ENCODE data around the gene LGALSL.

The LGALSL gene

DNA sequence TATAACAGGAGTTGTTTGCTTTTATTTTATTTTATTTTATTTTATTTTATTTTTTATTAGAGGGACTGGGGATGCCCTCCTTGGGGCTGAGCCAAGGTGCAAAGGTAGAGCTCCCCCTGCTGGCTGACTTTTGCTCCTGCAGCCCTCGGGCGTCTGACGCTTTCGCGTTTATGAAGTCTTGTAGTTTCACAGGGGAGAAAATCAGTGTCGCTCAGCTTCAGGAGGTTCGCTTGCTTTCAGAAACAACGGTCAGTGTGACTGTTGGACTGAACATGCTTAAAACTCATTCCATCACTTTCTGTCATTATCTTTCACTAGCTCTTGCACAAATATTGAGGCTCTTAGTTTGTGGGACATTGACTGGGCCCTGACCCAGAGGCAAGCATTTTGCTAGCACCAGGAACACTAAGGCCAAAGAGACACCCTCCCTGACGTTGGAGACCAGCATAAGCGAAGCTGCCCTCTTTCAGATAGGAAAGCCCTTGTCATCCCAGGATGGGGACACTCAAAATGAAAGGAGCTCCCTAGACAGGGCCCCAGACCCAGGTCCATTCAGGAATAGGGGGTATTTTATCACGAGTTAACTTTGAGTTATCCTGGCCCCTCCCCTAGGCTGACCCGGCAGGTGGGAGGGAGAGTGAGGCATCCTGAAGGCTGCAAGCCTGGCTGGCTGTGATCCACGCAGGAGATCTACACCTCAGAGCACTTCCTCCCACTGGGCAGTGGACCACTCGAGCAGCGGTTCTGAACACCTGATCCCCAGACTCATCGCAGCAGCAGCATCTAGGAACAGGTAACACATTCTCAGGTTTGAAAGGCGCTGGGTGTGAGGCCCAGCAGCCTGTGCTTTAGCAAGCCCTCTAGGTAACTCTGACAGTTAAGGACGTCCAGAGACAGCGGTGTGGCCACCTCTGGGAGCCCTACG is 34.4 kb downstream of the LGALSL start:
- TF ChIP-seq, protein P1, sequence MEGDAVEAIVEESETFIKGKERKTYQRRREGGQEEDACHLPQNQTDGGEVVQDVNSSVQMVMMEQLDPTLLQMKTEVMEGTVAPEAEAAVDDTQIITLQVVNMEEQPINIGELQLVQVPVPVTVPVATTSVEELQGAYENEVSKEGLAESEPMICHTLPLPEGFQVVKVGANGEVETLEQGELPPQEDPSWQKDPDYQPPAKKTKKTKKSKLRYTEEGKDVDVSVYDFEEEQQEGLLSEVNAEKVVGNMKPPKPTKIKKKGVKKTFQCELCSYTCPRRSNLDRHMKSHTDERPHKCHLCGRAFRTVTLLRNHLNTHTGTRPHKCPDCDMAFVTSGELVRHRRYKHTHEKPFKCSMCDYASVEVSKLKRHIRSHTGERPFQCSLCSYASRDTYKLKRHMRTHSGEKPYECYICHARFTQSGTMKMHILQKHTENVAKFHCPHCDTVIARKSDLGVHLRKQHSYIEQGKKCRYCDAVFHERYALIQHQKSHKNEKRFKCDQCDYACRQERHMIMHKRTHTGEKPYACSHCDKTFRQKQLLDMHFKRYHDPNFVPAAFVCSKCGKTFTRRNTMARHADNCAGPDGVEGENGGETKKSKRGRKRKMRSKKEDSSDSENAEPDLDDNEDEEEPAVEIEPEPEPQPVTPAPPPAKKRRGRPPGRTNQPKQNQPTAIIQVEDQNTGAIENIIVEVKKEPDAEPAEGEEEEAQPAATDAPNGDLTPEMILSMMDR (IDR thresholded peaks at IDR 0.05; ENCODE audit: low read depth, low read length): peak; percentile 93
- in situ Hi-C loops (cut with HindIII; ENCODE audit: low sequenced_read_pairs): no loop called here
- no peak overlapping the region for H3K4me3 ChIP-seq (ENCODE audit: low read depth, low read length)
- peak; percentile 45 for DNase-seq (ENCODE audit: low read depth, low spot score)

- in situ Hi-C loops (cut with HindIII; ENCODE audit: low sequenced_read_pairs): no loop called here
- DNase-seq (ENCODE audit: low read depth, low spot score): no peak
- no peak overlapping the region for H3K4me3 ChIP-seq (ENCODE audit: low read depth, low read length)
- TF ChIP-seq, protein P1 (IDR thresholded peaks at IDR 0.05; ENCODE audit: low read depth, low read length): no peak
Observed at GRCh38 chr2:64489081-64489751, 35.3 kb downstream of the LGALSL start.

DNA sequence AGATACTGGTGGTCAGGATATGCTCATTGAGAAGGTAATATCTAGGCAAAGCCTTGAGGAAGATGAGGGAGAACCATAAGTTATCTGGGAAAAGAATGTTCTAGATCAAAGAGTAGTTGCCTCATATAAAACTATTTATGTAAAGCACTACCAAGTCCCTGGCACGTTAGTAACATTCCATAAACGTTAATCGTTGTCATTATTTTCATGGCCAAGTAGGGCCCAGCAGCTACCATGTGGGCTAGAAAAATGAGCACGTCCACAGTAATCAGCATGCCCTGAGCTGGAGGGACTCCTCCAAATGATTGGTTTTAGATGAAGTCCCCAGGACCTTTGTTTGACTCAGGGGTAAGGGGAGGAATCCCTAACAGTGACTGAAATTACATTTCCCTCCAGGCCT is 37.5 kb downstream of the LGALSL start:
- TF ChIP-seq, protein P1 (IDR thresholded peaks at IDR 0.05; ENCODE audit: low read depth, low read length): no peak
- in situ Hi-C loops (cut with HindIII; ENCODE audit: low sequenced_read_pairs): no loop called here
- no peak overlapping the region for H3K4me3 ChIP-seq (ENCODE audit: low read depth, low read length)
- DNase-seq (ENCODE audit: low read depth, low spot score): peak; percentile 11

DNA sequence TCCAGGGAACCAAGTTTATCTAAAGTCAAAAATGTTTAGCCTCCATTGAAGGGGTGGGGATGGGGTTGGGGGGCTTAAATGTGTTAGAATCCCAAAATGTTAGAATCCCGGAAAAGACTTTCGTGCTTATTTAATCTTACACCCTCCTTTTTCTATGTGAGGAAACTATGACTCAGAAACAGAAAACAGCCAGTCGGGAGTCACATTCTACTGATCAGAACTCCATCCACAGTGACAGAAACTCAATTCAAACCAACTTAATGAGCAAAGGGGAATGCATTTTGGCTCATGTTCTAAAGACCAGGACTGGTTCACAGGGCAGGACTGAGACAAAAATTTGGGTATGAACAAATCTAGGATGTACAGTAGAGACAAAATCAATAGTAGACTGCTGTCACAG is 38.3 kb downstream of the LGALSL start:
- TF ChIP-seq, protein P1 (IDR thresholded peaks at IDR 0.05; ENCODE audit: low read depth, low read length): no peak
- in situ Hi-C loops (cut with HindIII; ENCODE audit: low sequenced_read_pairs): no loop called here
- no peak overlapping the region for H3K4me3 ChIP-seq (ENCODE audit: low read depth, low read length)
- DNase-seq (ENCODE audit: low read depth, low spot score): no peak

DNA sequence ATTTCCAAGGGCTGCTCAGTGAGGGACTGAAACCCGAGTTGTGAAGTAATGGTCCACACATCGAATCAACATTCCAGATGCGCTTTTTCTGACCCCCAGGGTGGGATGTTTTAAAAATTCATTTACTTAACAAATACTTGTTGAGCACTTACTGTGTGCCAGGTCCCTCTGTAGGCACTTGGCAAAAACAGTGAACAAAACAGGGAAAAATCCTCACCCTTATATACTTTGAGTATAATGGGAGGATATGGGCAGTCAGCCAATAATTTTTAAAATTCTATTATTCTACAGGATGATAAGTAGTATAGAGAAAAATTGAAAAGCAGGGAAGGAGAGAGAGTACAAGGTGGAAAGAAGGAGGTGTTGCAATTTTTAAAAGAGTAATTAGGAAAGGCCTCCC is 38.9 kb downstream of the LGALSL start:
- in situ Hi-C loops (cut with HindIII; ENCODE audit: low sequenced_read_pairs): no loop called here

GRCh38 chr2:64493788-64494187 is 39.8 kb downstream of the LGALSL start:
- no peak for DNase-seq (ENCODE audit: low read depth, low spot score)
- in situ Hi-C loops (cut with HindIII; ENCODE audit: low sequenced_read_pairs): no loop called here
- H3K4me3 ChIP-seq (ENCODE audit: low read depth, low read length): no peak overlapping the region
- TF ChIP-seq, protein P1 (IDR thresholded peaks at IDR 0.05; ENCODE audit: low read depth, low read length): no peak

More for the DNA sequence above, 38.9 kb downstream of the LGALSL start:
- no peak for DNase-seq (ENCODE audit: low read depth, low spot score)
- no peak overlapping the region for H3K4me3 ChIP-seq (ENCODE audit: low read depth, low read length)
- TF ChIP-seq, protein P1 (IDR thresholded peaks at IDR 0.05; ENCODE audit: low read depth, low read length): no peak

Measured in astrocyte of the spinal cord (primary cell).